Measurements from ENCODE around the gene CUL4A.

DNA sequence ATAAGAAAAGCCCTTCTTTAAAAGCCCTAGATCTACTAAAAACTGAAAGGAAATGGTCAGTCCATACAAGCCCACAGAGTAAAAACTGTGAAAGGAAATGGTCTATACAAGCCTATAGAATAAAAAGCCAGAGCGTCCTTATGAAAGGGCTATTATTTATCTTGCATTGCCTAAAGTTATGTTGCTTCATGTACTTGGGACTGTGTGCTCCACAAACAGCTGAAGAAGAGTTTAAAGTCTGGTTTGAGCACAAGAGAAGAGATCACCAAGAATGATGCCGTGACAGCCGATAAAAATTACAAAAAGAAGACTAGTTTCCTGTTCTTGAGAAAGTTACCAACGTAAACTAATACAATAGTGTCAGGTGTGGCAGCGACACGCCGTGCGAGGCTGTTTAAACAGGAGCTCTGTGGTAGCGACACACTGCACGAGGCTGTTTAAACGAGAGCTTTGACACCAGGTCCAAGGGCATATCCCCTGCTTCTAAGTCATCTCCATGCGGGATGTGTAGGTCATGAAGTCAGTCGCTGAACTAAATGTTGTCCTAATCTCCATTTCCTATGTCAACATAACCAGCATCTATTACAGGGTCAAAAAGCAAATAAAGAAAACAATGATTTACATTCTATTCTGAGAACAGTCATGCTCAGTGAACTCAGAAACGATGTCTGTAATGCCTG lies 25.8 kb upstream of the CUL4A start:
- TF ChIP-seq, protein P1, sequence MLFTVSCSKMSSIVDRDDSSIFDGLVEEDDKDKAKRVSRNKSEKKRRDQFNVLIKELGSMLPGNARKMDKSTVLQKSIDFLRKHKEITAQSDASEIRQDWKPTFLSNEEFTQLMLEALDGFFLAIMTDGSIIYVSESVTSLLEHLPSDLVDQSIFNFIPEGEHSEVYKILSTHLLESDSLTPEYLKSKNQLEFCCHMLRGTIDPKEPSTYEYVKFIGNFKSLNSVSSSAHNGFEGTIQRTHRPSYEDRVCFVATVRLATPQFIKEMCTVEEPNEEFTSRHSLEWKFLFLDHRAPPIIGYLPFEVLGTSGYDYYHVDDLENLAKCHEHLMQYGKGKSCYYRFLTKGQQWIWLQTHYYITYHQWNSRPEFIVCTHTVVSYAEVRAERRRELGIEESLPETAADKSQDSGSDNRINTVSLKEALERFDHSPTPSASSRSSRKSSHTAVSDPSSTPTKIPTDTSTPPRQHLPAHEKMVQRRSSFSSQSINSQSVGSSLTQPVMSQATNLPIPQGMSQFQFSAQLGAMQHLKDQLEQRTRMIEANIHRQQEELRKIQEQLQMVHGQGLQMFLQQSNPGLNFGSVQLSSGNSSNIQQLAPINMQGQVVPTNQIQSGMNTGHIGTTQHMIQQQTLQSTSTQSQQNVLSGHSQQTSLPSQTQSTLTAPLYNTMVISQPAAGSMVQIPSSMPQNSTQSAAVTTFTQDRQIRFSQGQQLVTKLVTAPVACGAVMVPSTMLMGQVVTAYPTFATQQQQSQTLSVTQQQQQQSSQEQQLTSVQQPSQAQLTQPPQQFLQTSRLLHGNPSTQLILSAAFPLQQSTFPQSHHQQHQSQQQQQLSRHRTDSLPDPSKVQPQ (CRISPR knock-in tag; IDR thresholded peaks at IDR 0.05; ENCODE audit: borderline replicate concordance), result no peak
- no peak for TF ChIP-seq CBX5 (IDR thresholded peaks at IDR 0.05; ENCODE audit: borderline replicate concordance, low read depth)
- TF ChIP-seq ZNF232 (CRISPR knock-in tag; IDR thresholded peaks at IDR 0.05), result no peak
- TF ChIP-seq BRCA1 (IDR thresholded peaks at IDR 0.05), result no peak
- no peak for TF ChIP-seq BRCA1 (CRISPR knock-in tag; IDR thresholded peaks at IDR 0.05)
- TF ChIP-seq, protein P2, sequence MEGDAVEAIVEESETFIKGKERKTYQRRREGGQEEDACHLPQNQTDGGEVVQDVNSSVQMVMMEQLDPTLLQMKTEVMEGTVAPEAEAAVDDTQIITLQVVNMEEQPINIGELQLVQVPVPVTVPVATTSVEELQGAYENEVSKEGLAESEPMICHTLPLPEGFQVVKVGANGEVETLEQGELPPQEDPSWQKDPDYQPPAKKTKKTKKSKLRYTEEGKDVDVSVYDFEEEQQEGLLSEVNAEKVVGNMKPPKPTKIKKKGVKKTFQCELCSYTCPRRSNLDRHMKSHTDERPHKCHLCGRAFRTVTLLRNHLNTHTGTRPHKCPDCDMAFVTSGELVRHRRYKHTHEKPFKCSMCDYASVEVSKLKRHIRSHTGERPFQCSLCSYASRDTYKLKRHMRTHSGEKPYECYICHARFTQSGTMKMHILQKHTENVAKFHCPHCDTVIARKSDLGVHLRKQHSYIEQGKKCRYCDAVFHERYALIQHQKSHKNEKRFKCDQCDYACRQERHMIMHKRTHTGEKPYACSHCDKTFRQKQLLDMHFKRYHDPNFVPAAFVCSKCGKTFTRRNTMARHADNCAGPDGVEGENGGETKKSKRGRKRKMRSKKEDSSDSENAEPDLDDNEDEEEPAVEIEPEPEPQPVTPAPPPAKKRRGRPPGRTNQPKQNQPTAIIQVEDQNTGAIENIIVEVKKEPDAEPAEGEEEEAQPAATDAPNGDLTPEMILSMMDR (IDR thresholded peaks at IDR 0.05 in 2 of 3, conservative IDR thresholded peaks at IDR 0.05 in 1 of 3; ENCODE audit: insufficient read depth in 2 of 3, low read depth in 1 of 3, low read length in 3 of 3), result no peak

Measured in K562 (cell line).